HCT116 (cell line): ENCODE results near the gene PAFAH1B1. TPM values are rescaled to one million over a fixed set of nuclear protein-coding genes. Genes with fewer than 3 reads are reported as not detected.

Source experiments
- ATAC-seq: fragments of 200-7000 bp; cut with Tn5 transposase; 2 replicates; pipeline ENCODE4 v1.9.1; 2020; ENCODE audit warnings: mild to moderate bottlenecking, moderate library complexity
- BruUV-seq: library from RNA; stranded (reverse); fragments of 400-500 nt; replicated peaks from 2 replicates; lab custom pipeline; 2021; lab: Mats Ljungman, UMichigan
- CTCF ChIA-PET: fragments of 300-600 bp; sonication (Branson Sonifier 250); formaldehyde crosslinking; loops from one replicate; lab custom pipeline; 2021; ENCODE audit warnings: antibody characterized with exemption; lab: Charles Lee
- POLR2A ChIA-PET: fragments of 300-600, 350-600 bp; sonication (Branson Sonifier 250); formaldehyde crosslinking; loops from one replicate; lab custom pipeline; 2021; ENCODE audit warnings: antibody characterized with exemption; lab: Charles Lee
- RAD21 ChIA-PET, 2 experiments: fragments of 300-600 bp; sonication (Branson Sonifier 250); formaldehyde crosslinking; loops; one replicate each; lab custom pipeline; 2023; ENCODE audit warnings: low total read pairs in 2 of 2; ENCODE audit not compliant: uncharacterized antibody in 2 of 2, unreplicated experiment in 2 of 2, low non-redundant PET in 1 of 2; lab: Charles Lee
- DNase-seq: peaks from one replicate; pipeline ENCODE4 v3.0.0-alpha.2; 2010; ENCODE audit warnings: low read depth, low spot score
- H2AFZ ChIP-seq: fragments of 200-600 bp; shearing (Covaris generic), sonication (generic); 2 replicates; pipeline ENCODE4 v1.6.1; 2017; ENCODE audit warnings: low read depth, mixed run types, mixed read lengths, antibody characterized with exemption, low read length; ENCODE audit not compliant: poor library complexity, severe bottlenecking
- H3K27ac ChIP-seq: 2 replicates; pipeline ENCODE4 v1.5.1; 2012; ENCODE audit warnings: low read depth, low read length
- H3K27me3 ChIP-seq: fragments of 200-600 bp; sonication (generic); 2 replicates; pipeline ENCODE4 v1.6.1; 2016; ENCODE audit warnings: mixed run types, low read length, mixed read lengths; ENCODE audit not compliant: insufficient read depth
- H3K36me3 ChIP-seq, 2 experiments: fragments of 200-500 bp in 1 of 2; fragments of 200-600 bp in 1 of 2; sonication (Bioruptor generic) in 1 of 2; sonication (generic) in 1 of 2; 2 replicates each; pipeline versions ENCODE4 v1.5.1 to v1.6.1; 2014 to 2016; ENCODE audit warnings: low read length in 2 of 2, inconsistent platforms in 1 of 2, mixed read lengths in 1 of 2, mixed run types in 1 of 2; ENCODE audit not compliant: insufficient read depth in 2 of 2, control insufficient read depth in 1 of 2
- H3K4me1 ChIP-seq, 2 experiments: fragments of 200-600 bp in 1 of 2; sonication (generic) in 1 of 2; 2 replicates each; pipeline versions ENCODE4 v1.5.1 to v1.6.1; 2012 to 2017; ENCODE audit warnings: low read length in 2 of 2, inconsistent platforms in 1 of 2, mild to moderate bottlenecking in 1 of 2, mixed read lengths in 1 of 2, mixed run types in 1 of 2, moderate library complexity in 1 of 2; ENCODE audit not compliant: insufficient read depth in 2 of 2, control insufficient read depth in 1 of 2
- H3K4me2 ChIP-seq: fragments of 200-600 bp; sonication (generic); 2 replicates; pipeline ENCODE4 v1.6.1; 2017; ENCODE audit warnings: mixed run types, low read length, mixed read lengths
- H3K4me3 ChIP-seq, 2 experiments: fragments of 200-600 bp in 1 of 2; sonication (generic) in 1 of 2; replicated peaks in 1 of 2; 2 replicates each; pipeline ENCODE4 v1.5.1; 2011 to 2016; ENCODE audit warnings: low read length in 2 of 2, control low read depth in 1 of 2, low read depth in 1 of 2, mild to moderate bottlenecking in 1 of 2, mixed read lengths in 1 of 2, mixed run types in 1 of 2
- H3K79me2 ChIP-seq: fragments of 200-600 bp; sonication (generic); 2 replicates; pipeline ENCODE4 v1.6.1; 2017; ENCODE audit warnings: mild to moderate bottlenecking, mixed run types, low read length, moderate library complexity, mixed read lengths; ENCODE audit not compliant: insufficient read depth
- H3K9ac ChIP-seq: fragments of 200-600 bp; sonication (generic); 2 replicates; pipeline ENCODE4 v1.6.1; 2016; ENCODE audit warnings: low read length, mixed read lengths
- H3K9me2 ChIP-seq: fragments of 200-600 bp; sonication (generic), shearing (Covaris generic); 2 replicates; pipeline ENCODE4 v1.6.1; 2017; ENCODE audit warnings: mixed run types, mild to moderate bottlenecking, moderate library complexity; ENCODE audit not compliant: insufficient read depth
- H3K9me3 ChIP-seq, 2 experiments: fragments of 200-500 bp in 1 of 2; fragments of 200-600 bp in 1 of 2; sonication (Bioruptor generic) in 1 of 2; sonication (generic) in 1 of 2; 2 replicates each; pipeline ENCODE4 v1.6.1; 2014 to 2017; ENCODE audit warnings: low read length in 2 of 2, mixed read lengths in 2 of 2, inconsistent platforms in 1 of 2, low read depth in 1 of 2, mild to moderate bottlenecking in 1 of 2, mixed run types in 1 of 2, moderate library complexity in 1 of 2; ENCODE audit not compliant: control insufficient read depth in 1 of 2, insufficient read depth in 1 of 2
- H4K20me1 ChIP-seq: fragments of 200-600 bp; sonication (generic), shearing (Covaris generic); 2 replicates; pipeline ENCODE4 v1.6.1; 2017; ENCODE audit warnings: mixed run types, mild to moderate bottlenecking, moderate library complexity; ENCODE audit not compliant: insufficient read depth
- CBX3 ChIP-seq: IDR thresholded peaks from 2 replicates; pipeline ENCODE4 v1.6.1; 2012; ENCODE audit warnings: low read depth
- CEBPB ChIP-seq: IDR thresholded peaks from 2 replicates; pipeline ENCODE4 v1.6.1; 2012; ENCODE audit warnings: low read depth
- CTCF ChIP-seq, 3 experiments: fragments of 200-600 bp in 1 of 3; sonication (generic) in 1 of 3; IDR thresholded peaks in 2 of 3; conservative IDR thresholded peaks in 1 of 3; 2 replicates each; pipeline ENCODE4 v1.5.1; 2012 to 2017; ENCODE audit warnings: low read depth in 2 of 3, low read length in 2 of 3, antibody characterized with exemption in 1 of 3, borderline replicate concordance in 1 of 3, control low read depth in 1 of 3, mild to moderate bottlenecking in 1 of 3, mixed read lengths in 1 of 3, mixed run types in 1 of 3, moderate library complexity in 1 of 3; ENCODE audit not compliant: insufficient read depth in 1 of 3
- ELF1 ChIP-seq: IDR thresholded peaks from 2 replicates; pipeline ENCODE4 v1.6.1; 2012; ENCODE audit warnings: low read depth, borderline replicate concordance
- EZH2 ChIP-seq: fragments of 200-600 bp; sonication (generic); IDR thresholded peaks from 2 replicates; pipeline ENCODE4 v1.6.1; 2017; ENCODE audit warnings: antibody characterized with exemption, mixed run types
- EZH2phosphoT487 ChIP-seq: fragments of 200-600 bp; IDR thresholded peaks from 2 replicates; pipeline ENCODE4 v1.6.1; 2018; ENCODE audit warnings: antibody characterized with exemption, borderline replicate concordance
- FOSL1 ChIP-seq: IDR thresholded peaks from 2 replicates; pipeline ENCODE4 v1.6.1; 2012; ENCODE audit warnings: low read depth
- MAX ChIP-seq: IDR thresholded peaks from 2 replicates; pipeline ENCODE4 v1.6.1; 2012
- POLR2AphosphoS5 ChIP-seq: IDR thresholded peaks from 2 replicates; pipeline ENCODE4 v1.6.1; 2011; ENCODE audit warnings: mild to moderate bottlenecking, low read depth, low read length, moderate library complexity
- REST ChIP-seq: IDR thresholded peaks from 2 replicates; pipeline ENCODE4 v1.6.1; 2012; ENCODE audit warnings: low read depth
- SIN3A ChIP-seq: IDR thresholded peaks from 2 replicates; pipeline ENCODE4 v1.6.1; 2012; ENCODE audit warnings: low read depth
- TCF7L2 ChIP-seq: IDR thresholded peaks from 2 replicates; pipeline ENCODE4 v1.7.0; 2011; ENCODE audit warnings: borderline replicate concordance, inconsistent platforms; ENCODE audit not compliant: insufficient read depth, insufficient read length; ENCODE audit errors: extremely low read depth
- YY1 ChIP-seq: IDR thresholded peaks from 2 replicates; pipeline ENCODE4 v1.6.1; 2011; ENCODE audit warnings: low read length, low read depth, moderate library complexity, mild to moderate bottlenecking; ENCODE audit not compliant: insufficient replicate concordance; ENCODE audit errors: extremely low read depth
- ZBTB33 ChIP-seq: IDR thresholded peaks from 2 replicates; pipeline ENCODE4 v1.6.1; 2011; ENCODE audit warnings: mild to moderate bottlenecking, low read length, moderate library complexity; ENCODE audit not compliant: insufficient replicate concordance; ENCODE audit errors: extremely low read depth
- ZNF274 ChIP-seq: fragments of 200-500 bp; sonication (Bioruptor generic); IDR thresholded peaks from 2 replicates; pipeline ENCODE4 v1.6.1; 2014; ENCODE audit warnings: mild to moderate bottlenecking, low read depth, low read length, inconsistent platforms
- intact Hi-C: fragments of 100-400 bp; cut with micrococcal nuclease; formaldehyde crosslinking; loops from 2 replicates; pipeline ENCODE4 v1.10.0; 2022
- total RNA-seq: library from RNA; stranded (reverse); gene quantifications from one replicate; pipeline ENCODE4 v1.2.1, GENCODE V29; 2021; ENCODE audit not compliant: unreplicated experiment

The PAFAH1B1 gene
- total RNA-seq, 1 experiment from 2014 or later, result 113 TPM

GRCh38 chr17:2694381-2695242 lies 101.2 kb downstream of the PAFAH1B1 start:
- ChIA-PET RAD21 (no interaction called here), POLR2A (no interaction called here), CTCF (no interaction called here)
- no peaks in the 10 kb centered on the region for H3K9me3 ChIP-seq
- no peak overlapping the region for H3K4me2 ChIP-seq
- H3K4me1 ChIP-seq, result no peaks in the 10 kb centered on the region
- no peaks in the 10 kb centered on the region for H3K27me3 ChIP-seq
- H3K36me3 ChIP-seq, result peaks cover 16 to 48% of the 10 kb centered on the region in 2 experiments; a peak in 3 of 4 replicates
- H3K27ac ChIP-seq, result no peak overlapping the region
- BruUV-seq, result no TSS peak
- H3K4me3 ChIP-seq, result no peak overlapping the region
- H3K9me2 ChIP-seq, result no peaks in the 10 kb centered on the region
- intact Hi-C loops, result no loop called here
- H4K20me1 ChIP-seq, result no peaks in the 10 kb centered on the region
- no peak for TF ChIP-seq FOSL1
- TF ChIP-seq YY1, result no peak
- no peak for TF ChIP-seq REST
- TF ChIP-seq CEBPB, result no peak
- no peak for TF ChIP-seq CTCF (IDR thresholded peaks at IDR 0.05 in 2 of 3, conservative IDR thresholded peaks at IDR 0.05 in 1 of 3; ENCODE audit: borderline replicate concordance in 1 of 3, insufficient read depth in 1 of 3, low read depth in 2 of 3, low read length in 2 of 3)
- no peak for TF ChIP-seq TCF7L2
- no peak for TF ChIP-seq ZBTB33
- no peak for TF ChIP-seq CBX3
- TF ChIP-seq EZH2phosphoT487, result no peak
- TF ChIP-seq MAX, result no peak
- no peak for TF ChIP-seq SIN3A
- no peak for TF ChIP-seq ZNF274
- TF ChIP-seq EZH2, result no peak
- TF ChIP-seq ELF1, result no peak
- TF ChIP-seq POLR2AphosphoS5, result no peak
- DNase-seq (no peak), ATAC-seq (no peak)
- no peak overlapping the region for H3K9ac ChIP-seq
- no peak overlapping the region for H2AFZ ChIP-seq
- no peaks in the 10 kb centered on the region; the same call in 1 of the 2 replicates for H3K79me2 ChIP-seq
